Stomach (tissue), 4 donors: ENCODE measurements around the gene DIPK1B.

Source experiments
- EP300 ChIP-seq: sonication (generic); formaldehyde crosslinking; IDR thresholded peaks from one replicate; pipeline ENCODE4 v1.6.1; 2017; ENCODE audit warnings: antibody characterized with exemption
- POLR2A ChIP-seq, 4 donors: fragments of 450-650 bp; IDR thresholded peaks; one replicate each; pipeline ENCODE4 v1.6.1; 2016; ENCODE audit warnings: antibody characterized with exemption in 4 of 4, control low read depth in 2 of 4, mild to moderate bottlenecking in 1 of 4, moderate library complexity in 1 of 4
- POLR2AphosphoS5 ChIP-seq, 3 donors: sonication (generic); formaldehyde crosslinking; IDR thresholded peaks; one replicate each; pipeline ENCODE4 v1.6.1; 2016; ENCODE audit warnings: antibody characterized with exemption in 3 of 3
- TF ChIP-seq, protein P1 (sequence below), 7 experiments: fragments of 450-650 bp in 4 of 7; fragments of 200-600 bp in 3 of 7; sonication (generic) in 3 of 7; IDR thresholded peaks; one replicate each; pipeline ENCODE4 v1.5.1; 2016 to 2019; ENCODE audit warnings: antibody characterized with exemption in 7 of 7, control low read depth in 2 of 7, mild to moderate bottlenecking in 1 of 7

DNA sequence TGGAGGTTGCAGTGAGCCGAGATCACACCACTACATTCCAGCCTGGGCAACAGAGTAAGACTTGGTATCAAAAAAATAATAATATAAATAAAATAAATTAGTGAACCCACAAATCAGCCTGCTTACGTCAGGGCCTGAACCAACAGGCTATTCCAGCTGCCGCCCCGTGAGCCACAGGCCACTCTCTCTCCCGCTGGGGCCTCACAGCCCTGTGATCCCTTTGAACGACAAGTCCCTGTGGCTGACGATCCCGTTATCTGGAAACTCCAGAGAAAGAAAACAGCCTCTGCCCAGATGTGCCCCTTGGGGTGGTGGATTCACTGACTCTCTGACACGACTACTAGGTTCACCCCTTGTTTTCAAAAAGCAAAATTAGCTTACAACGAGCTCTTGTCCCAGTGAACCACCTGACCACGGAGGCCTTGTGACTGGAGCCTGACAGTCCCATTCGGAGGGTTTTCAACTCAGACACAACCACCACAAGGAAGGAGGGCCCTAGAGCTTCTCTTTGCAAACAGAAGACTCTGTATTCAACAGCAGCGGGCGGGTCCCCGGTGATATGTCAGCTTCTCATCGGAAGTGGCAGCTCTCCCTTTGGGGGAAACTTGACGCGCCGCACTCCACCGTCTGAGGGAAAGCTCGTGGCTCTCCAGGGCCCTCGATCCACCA, 4.4 kb upstream of the DIPK1B start:
- TF ChIP-seq POLR2A (IDR thresholded peaks at IDR 0.05) (no peak), POLR2AphosphoS5 (IDR thresholded peaks at IDR 0.05) (no peak), EP300 (no peak)
- TF ChIP-seq, protein P1, sequence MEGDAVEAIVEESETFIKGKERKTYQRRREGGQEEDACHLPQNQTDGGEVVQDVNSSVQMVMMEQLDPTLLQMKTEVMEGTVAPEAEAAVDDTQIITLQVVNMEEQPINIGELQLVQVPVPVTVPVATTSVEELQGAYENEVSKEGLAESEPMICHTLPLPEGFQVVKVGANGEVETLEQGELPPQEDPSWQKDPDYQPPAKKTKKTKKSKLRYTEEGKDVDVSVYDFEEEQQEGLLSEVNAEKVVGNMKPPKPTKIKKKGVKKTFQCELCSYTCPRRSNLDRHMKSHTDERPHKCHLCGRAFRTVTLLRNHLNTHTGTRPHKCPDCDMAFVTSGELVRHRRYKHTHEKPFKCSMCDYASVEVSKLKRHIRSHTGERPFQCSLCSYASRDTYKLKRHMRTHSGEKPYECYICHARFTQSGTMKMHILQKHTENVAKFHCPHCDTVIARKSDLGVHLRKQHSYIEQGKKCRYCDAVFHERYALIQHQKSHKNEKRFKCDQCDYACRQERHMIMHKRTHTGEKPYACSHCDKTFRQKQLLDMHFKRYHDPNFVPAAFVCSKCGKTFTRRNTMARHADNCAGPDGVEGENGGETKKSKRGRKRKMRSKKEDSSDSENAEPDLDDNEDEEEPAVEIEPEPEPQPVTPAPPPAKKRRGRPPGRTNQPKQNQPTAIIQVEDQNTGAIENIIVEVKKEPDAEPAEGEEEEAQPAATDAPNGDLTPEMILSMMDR (IDR thresholded peaks at IDR 0.05) = no peak
